HepG2 (cell line): ENCODE data around the gene VAV2. TPM values are rescaled to one million over a fixed set of nuclear protein-coding genes. Genes with fewer than 3 reads are reported as not detected.

Experiments used
- ATAC-seq: fragments of 200-7000 bp; cut with Tn5 transposase; 3 replicates; pipeline ENCODE4 v1.9.1; 2020; ENCODE audit warnings: mild to moderate bottlenecking, moderate library complexity
- BruUV-seq: library from RNA; stranded (reverse); fragments of 400-500 nt; replicated peaks from 2 replicates; lab custom pipeline; 2021; lab: Mats Ljungman, UMichigan
- CTCF ChIA-PET: fragments of 300-600 bp; formaldehyde crosslinking; extraction: SDS; loops from one replicate; lab custom pipeline; 2021; ENCODE audit warnings: low total read pairs, inconsistent platforms, low intra/inter-chr PET ratio; lab: Yijun Ruan, JAX
- POLR2A ChIA-PET: fragments of 350-600 bp; sonication (Branson Sonifier 250); formaldehyde crosslinking; loops from one replicate; lab custom pipeline; 2020; ENCODE audit warnings: antibody characterized with exemption, inconsistent platforms; lab: Yijun Ruan, JAX
- DNase-seq: peaks from one replicate; pipeline ENCODE4 v3.0.0-alpha.2; 2015; ENCODE audit warnings: low spot score
- FAIRE-seq: peaks from 3 replicates; lab custom pipeline; 2011; peaks lifted over from hg19 to GRCh38; lab: Jason Lieb, UNC
- H2AFZ ChIP-seq: one replicate; pipeline ENCODE4 v1.6.1; 2011; ENCODE audit warnings: low read length, inconsistent platforms
- H3K27ac ChIP-seq: fragments of 300-600 bp; 3 replicates; pipeline ENCODE4 v1.8.0; 2011; ENCODE audit warnings: mixed run types, mild to moderate bottlenecking, mixed read lengths, low read length, inconsistent platforms; ENCODE audit not compliant: insufficient read depth; ENCODE audit errors: extremely low read length
- H3K27me3 ChIP-seq, 2 experiments: fragments of 200-600 bp in 1 of 2; 2 replicates in 1 of 2; 3 replicates in 1 of 2; pipeline versions ENCODE4 v1.6.0 to v1.8.0; 2011; ENCODE audit warnings: low read length in 2 of 2, mild to moderate bottlenecking in 2 of 2, moderate library complexity in 2 of 2, inconsistent platforms in 1 of 2; ENCODE audit not compliant: insufficient read depth in 2 of 2, control insufficient read depth in 1 of 2
- H3K36me3 ChIP-seq, 2 experiments: fragments of 200-600 bp in 1 of 2; replicated peaks in 1 of 2; 2 replicates in 1 of 2; 3 replicates in 1 of 2; pipeline versions ENCODE4 v1.5.1 to v1.8.0; 2011; ENCODE audit warnings: low read length in 2 of 2, inconsistent platforms in 1 of 2; ENCODE audit not compliant: insufficient read depth in 2 of 2, control insufficient read depth in 1 of 2
- H3K4me1 ChIP-seq: 2 replicates; pipeline ENCODE4 v1.5.1; 2012; ENCODE audit warnings: low read length, inconsistent platforms; ENCODE audit not compliant: insufficient read depth
- H3K4me2 ChIP-seq: 2 replicates; pipeline ENCODE4 v1.6.0; 2011; ENCODE audit warnings: low read depth, low read length, inconsistent platforms
- H3K4me3 ChIP-seq, 3 experiments: fragments of 200-600 bp in 1 of 3; sonication (generic), shearing (Covaris generic) in 1 of 3; replicated peaks in 1 of 3; 2 replicates each; pipeline ENCODE4 v1.5.1; 2011 to 2016; ENCODE audit warnings: low read length in 3 of 3, inconsistent platforms in 2 of 3, low read depth in 2 of 3, mild to moderate bottlenecking in 2 of 3, control low read depth in 1 of 3, mixed read lengths in 1 of 3; ENCODE audit not compliant: insufficient read depth in 1 of 3
- H3K79me2 ChIP-seq: one replicate; pipeline ENCODE4 v1.6.1; 2011; ENCODE audit warnings: low read length, inconsistent platforms; ENCODE audit not compliant: insufficient read depth
- H3K9ac ChIP-seq: 2 replicates; pipeline ENCODE4 v1.6.0; 2011; ENCODE audit warnings: mild to moderate bottlenecking, low read depth, low read length, inconsistent platforms; ENCODE audit not compliant: insufficient read depth
- H3K9me3 ChIP-seq: 2 replicates; pipeline ENCODE4 v1.5.1; 2012; ENCODE audit warnings: mild to moderate bottlenecking, low read length
- H4K20me1 ChIP-seq: 2 replicates; pipeline ENCODE4 v1.6.0; 2011; ENCODE audit warnings: inconsistent platforms, mild to moderate bottlenecking, low read length, moderate library complexity; ENCODE audit not compliant: insufficient read depth
- BCL6 ChIP-seq: IDR thresholded peaks from 2 replicates; pipeline ENCODE4 v1.6.1; 2016; ENCODE audit warnings: missing genetic modification reagents, missing compliant biosample characterization
- CBX1 ChIP-seq: IDR thresholded peaks from one replicate; pipeline ENCODE4 v1.6.1; 2016; ENCODE audit warnings: antibody characterized with exemption, low read depth
- CENPX ChIP-seq: sonication (generic); formaldehyde crosslinking; IDR thresholded peaks from 2 replicates; pipeline ENCODE4 v1.9.0; 2021; ENCODE audit warnings: mild to moderate bottlenecking, missing genetic modification reagents, moderate library complexity
- CREB1 ChIP-seq, 2 experiments: fragments of 450-650 bp in 1 of 2; IDR thresholded peaks; 2 replicates each; pipeline ENCODE4 v1.6.1; 2016 to 2017; ENCODE audit warnings: control low read depth in 1 of 2, mild to moderate bottlenecking in 1 of 2, missing compliant biosample characterization in 1 of 2, missing genetic modification characterization in 1 of 2
- FOSL1 ChIP-seq: sonication (generic); formaldehyde crosslinking; IDR thresholded peaks from 2 replicates; pipeline ENCODE4 v1.9.0; 2021; ENCODE audit warnings: missing genetic modification reagents, borderline replicate concordance
- MAFK ChIP-seq, 2 experiments: IDR thresholded peaks in 1 of 2; conservative IDR thresholded peaks in 1 of 2; 2 replicates each; pipeline ENCODE4 v1.6.1; 2011; ENCODE audit warnings: improper control_type of control experiment in 2 of 2, low read length in 2 of 2
- NAIF1 ChIP-seq: sonication (generic); formaldehyde crosslinking; IDR thresholded peaks from 2 replicates; pipeline ENCODE4 v1.5.0; 2020; ENCODE audit warnings: mild to moderate bottlenecking, missing genetic modification reagents, borderline replicate concordance
- NR2C2 ChIP-seq: sonication (generic); formaldehyde crosslinking; IDR thresholded peaks from 2 replicates; pipeline ENCODE4 v1.4.0; 2020; ENCODE audit warnings: missing genetic modification reagents, mild to moderate bottlenecking, moderate library complexity, borderline replicate concordance
- PAF1 ChIP-seq: IDR thresholded peaks from 2 replicates; pipeline ENCODE4 v1.6.1; 2016; ENCODE audit warnings: missing genetic modification reagents, missing compliant biosample characterization
- TOE1 ChIP-seq: sonication (generic); formaldehyde crosslinking; IDR thresholded peaks from 2 replicates; pipeline ENCODE4 v1.4.0; 2020; ENCODE audit warnings: mild to moderate bottlenecking, missing genetic modification reagents
- YEATS4 ChIP-seq: sonication (generic); formaldehyde crosslinking; IDR thresholded peaks from 2 replicates; pipeline ENCODE4 v1.4.0; 2020; ENCODE audit warnings: missing genetic modification reagents, borderline replicate concordance
- ZKSCAN8 ChIP-seq: IDR thresholded peaks from 2 replicates; pipeline ENCODE4 v1.6.1; 2016; ENCODE audit warnings: borderline replicate concordance, missing genetic modification reagents, missing compliant biosample characterization
- ZNF17 ChIP-seq: sonication (generic); formaldehyde crosslinking; IDR thresholded peaks from 2 replicates; pipeline ENCODE4 v1.5.0; 2020; ENCODE audit warnings: mild to moderate bottlenecking, missing genetic modification reagents
- ZNF432 ChIP-seq: sonication (generic); formaldehyde crosslinking; IDR thresholded peaks from 2 replicates; pipeline ENCODE4 v1.5.0; 2020; ENCODE audit warnings: missing genetic modification reagents, mild to moderate bottlenecking, borderline replicate concordance
- ZNF747 ChIP-seq: sonication (generic); formaldehyde crosslinking; IDR thresholded peaks from 2 replicates; pipeline ENCODE4 v1.8.1; 2023; ENCODE audit warnings: missing genetic modification reagents, mild to moderate bottlenecking, borderline replicate concordance
- ZNF766 ChIP-seq: sonication (generic); formaldehyde crosslinking; IDR thresholded peaks from 2 replicates; pipeline ENCODE4 v1.5.0; 2020; ENCODE audit warnings: missing genetic modification reagents, borderline replicate concordance
- WGBS: methylation state at CpG from one replicate; pipeline ENCODE4 v1.1.6; 2017; ENCODE audit warnings: low lambda C conversion rate; 5-methylcytosine and 5-hydroxymethylcytosine counted together
- in situ Hi-C: cut with HindIII; loops from 2 replicates; pipeline ENCODE4 v1.10.0; 2017; ENCODE audit warnings: low pct_unique_long_range_greater_than_20kb; ENCODE audit not compliant: extremely low pct_ligation_motif_present
- intact Hi-C: fragments of 100-400 bp; cut with micrococcal nuclease; formaldehyde crosslinking; loops from one replicate; pipeline ENCODE4 v1.10.0; 2022; ENCODE audit not compliant: unreplicated experiment
- polyA plus RNA-seq, 8 experiments: library from polyadenylated mRNA; depleted of rRNA in 3 of 8; stranded (reverse) in 7 of 8; unstranded in 1 of 8; fragments of >200 nt; fragmentation: Illumina TruSeq in 4 of 8; extraction: Trizol in 4 of 8; gene quantifications; 2 replicates each; pipeline versions ENCODE4 v1.2.1 to v1.2.3, GENCODE V29; 2011 to 2016; ENCODE audit warnings: low read depth in 4 of 8, missing spikeins in 1 of 8, mixed read lengths in 1 of 8; ENCODE audit not compliant: insufficient read depth in 1 of 8
- total RNA-seq, 5 experiments: library from RNA; depleted of rRNA; stranded (reverse); fragments of >200 nt; fragmentation: Illumina TruSeq; extraction: Trizol; gene quantifications; 2 replicates each; pipeline ENCODE4 v1.2.3, GENCODE V29; 2016; ENCODE audit warnings: low read depth in 1 of 5
- TF ChIP-seq, protein P1 (sequence below): sonication (generic); IDR thresholded peaks from 2 replicates; pipeline ENCODE4 v1.6.1; 2016; ENCODE audit warnings: low read depth, borderline replicate concordance
- TF ChIP-seq, protein P2 (sequence below): IDR thresholded peaks from 2 replicates; pipeline ENCODE4 v1.6.1; 2016; ENCODE audit warnings: missing compliant biosample characterization, missing genetic modification reagents, borderline replicate concordance
- TF ChIP-seq, protein P3 (sequence below): IDR thresholded peaks from 2 replicates; pipeline ENCODE4 v1.6.1; 2012; ENCODE audit warnings: inconsistent platforms

The VAV2 gene
- total and polyA plus RNA-seq, 2 of the 13 experiments (the other 11 are each of a cell fraction or from before 2014, with no cell fraction given): 22.5 to 22.9 TPM

DNA sequence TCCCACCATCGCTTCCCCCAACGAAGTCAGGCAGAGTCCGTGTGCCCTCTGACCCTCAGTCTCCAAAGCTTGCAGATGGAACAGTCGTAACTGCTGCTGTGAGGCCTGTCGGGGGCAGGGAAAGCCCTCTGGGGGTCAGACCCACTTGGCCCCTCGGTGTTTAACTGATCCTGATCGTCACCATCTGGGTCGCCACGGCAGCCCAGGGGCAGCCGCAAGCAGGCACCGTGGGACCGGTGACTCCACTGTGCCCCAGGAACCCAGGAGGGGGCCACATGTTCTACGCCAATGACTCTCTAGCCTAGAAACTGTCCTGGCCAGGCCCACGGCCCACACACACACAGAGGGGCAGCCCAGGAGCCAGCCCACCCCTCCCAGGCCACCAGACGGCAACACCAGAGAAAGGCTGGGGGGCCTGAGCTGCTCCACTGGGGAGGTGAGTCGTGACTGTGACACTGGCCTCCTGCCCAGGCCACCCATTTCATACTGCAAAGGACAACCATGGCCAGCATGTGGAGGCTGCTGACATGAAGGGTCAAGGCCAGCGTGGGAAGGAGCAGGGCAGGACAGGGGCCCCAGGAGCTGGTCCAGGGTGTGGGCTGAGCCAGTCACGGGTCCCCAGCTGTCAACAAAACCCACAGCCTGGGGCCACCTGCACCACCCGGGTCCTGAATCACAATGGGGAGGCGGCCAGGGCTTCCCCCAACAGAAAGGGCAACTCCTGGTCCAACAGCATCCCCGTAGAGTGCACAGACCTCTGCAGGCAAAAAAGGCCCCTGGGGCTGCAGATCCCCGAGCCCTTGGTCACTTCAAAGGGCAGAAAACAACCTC, 20.8 kb downstream of the VAV2 start:
- peak; percentile 45 for ATAC-seq
- CTCF ChIA-PET: no interaction called here
- TF ChIP-seq ZNF432 (CRISPR knock-in tag) (no peak), ZNF17 (no peak), ZNF766 (CRISPR knock-in tag) (no peak), ZNF747 (0 out of 2 replicates have a peak, but pooled peaks have one; percentile 36), ZKSCAN8 (CRISPR knock-in tag) (no peak), MAFK (conservative IDR thresholded peaks at IDR 0.05 in 1 of 2, IDR thresholded peaks at IDR 0.05 in 1 of 2; ENCODE audit: low read length in 2 of 2) (no peak), TOE1 (CRISPR knock-in tag) (no peak), NR2C2 (CRISPR knock-in tag) (peak; percentile 86), YEATS4 (CRISPR knock-in tag) (no peak), CBX1 (no peak), FOSL1 (no peak), NAIF1 (CRISPR knock-in tag) (no peak), PAF1 (CRISPR knock-in tag) (no peak), CREB1 (IDR thresholded peaks at IDR 0.05) (no peak), CREB1 (CRISPR knock-in tag; IDR thresholded peaks at IDR 0.05) (no peak), CENPX (CRISPR knock-in tag) (no peak), BCL6 (0 out of 2 replicates have a peak, but pooled peaks have one; percentile 14)
- TF ChIP-seq, protein P1, sequence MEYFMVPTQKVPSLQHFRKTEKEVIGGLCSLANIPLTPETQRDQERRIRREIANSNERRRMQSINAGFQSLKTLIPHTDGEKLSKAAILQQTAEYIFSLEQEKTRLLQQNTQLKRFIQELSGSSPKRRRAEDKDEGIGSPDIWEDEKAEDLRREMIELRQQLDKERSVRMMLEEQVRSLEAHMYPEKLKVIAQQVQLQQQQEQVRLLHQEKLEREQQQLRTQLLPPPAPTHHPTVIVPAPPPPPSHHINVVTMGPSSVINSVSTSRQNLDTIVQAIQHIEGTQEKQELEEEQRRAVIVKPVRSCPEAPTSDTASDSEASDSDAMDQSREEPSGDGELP: peak; percentile 42; the same call in 1 of the 2 replicates
- TF ChIP-seq, protein P2, sequence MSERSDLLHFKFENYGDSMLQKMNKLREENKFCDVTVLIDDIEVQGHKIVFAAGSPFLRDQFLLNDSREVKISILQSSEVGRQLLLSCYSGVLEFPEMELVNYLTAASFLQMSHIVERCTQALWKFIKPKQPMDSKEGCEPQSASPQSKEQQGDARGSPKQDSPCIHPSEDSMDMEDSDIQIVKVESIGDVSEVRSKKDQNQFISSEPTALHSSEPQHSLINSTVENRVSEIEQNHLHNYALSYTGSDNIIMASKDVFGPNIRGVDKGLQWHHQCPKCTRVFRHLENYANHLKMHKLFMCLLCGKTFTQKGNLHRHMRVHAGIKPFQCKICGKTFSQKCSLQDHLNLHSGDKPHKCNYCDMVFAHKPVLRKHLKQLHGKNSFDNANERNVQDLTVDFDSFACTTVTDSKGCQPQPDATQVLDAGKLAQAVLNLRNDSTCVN (CRISPR knock-in tag): 0 out of 2 replicates have a peak, but pooled peaks have one; percentile 34
- TF ChIP-seq, protein P3, sequence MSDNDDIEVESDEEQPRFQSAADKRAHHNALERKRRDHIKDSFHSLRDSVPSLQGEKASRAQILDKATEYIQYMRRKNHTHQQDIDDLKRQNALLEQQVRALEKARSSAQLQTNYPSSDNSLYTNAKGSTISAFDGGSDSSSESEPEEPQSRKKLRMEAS: peak; percentile 49

More for the DNA sequence above, 20.8 kb downstream of the VAV2 start:
- peak overlapping the region; percentile 14; the same call in 1 of the 2 replicates for H3K9ac ChIP-seq
- intact Hi-C loops: no loop called here
- no peak overlapping the region for H2AFZ ChIP-seq
- H3K4me1 ChIP-seq: peaks cover 61% of the 10 kb centered on the region
- FAIRE-seq (no peak), DNase-seq (no peak)
- H3K36me3 ChIP-seq: peaks cover 0 to 3% of the 10 kb centered on the region in 2 experiments; a peak in 2 of 5 replicates
- no peaks in the 10 kb centered on the region for H3K9me3 ChIP-seq
- in situ Hi-C loops: no loop called here
- peak overlapping the region; percentile 30; the same call in 1 of the 2 replicates for H3K4me2 ChIP-seq
- POLR2A ChIA-PET: no interaction called here
- H3K27me3 ChIP-seq: no peaks in the 10 kb centered on the region
- peak overlapping the region; percentile 50 for H3K27ac ChIP-seq
- H4K20me1 ChIP-seq: peaks cover 37% of the 10 kb centered on the region
- BruUV-seq: no TSS peak
- H3K4me3 ChIP-seq: peak overlapping the region in 1 of 3 experiments; percentile 6; a peak in 1 of 6 replicates
- peaks cover 96% of the 10 kb centered on the region for H3K79me2 ChIP-seq
- WGBS: 69% methylated on average over 9 of the region's 22 CpGs
